GM23338 (cell line): Measurements from ENCODE around the gene SYK. TPM values are rescaled to one million over a fixed set of nuclear protein-coding genes. Genes with fewer than 3 reads are reported as not detected.

Experiments used
- ATAC-seq: fragments of 200-7000 bp; cut with Tn5 transposase; 3 replicates; pipeline ENCODE4 v1.9.1; 2020
- DNase-seq: peaks from one replicate; pipeline ENCODE4 v3.0.0-alpha.2; 2015; ENCODE audit warnings: low spot score
- H2AFZ ChIP-seq: fragments of 200-600 bp; sonication (generic); 2 replicates; pipeline ENCODE4 v1.8.0; 2016; ENCODE audit warnings: antibody characterized with exemption, mild to moderate bottlenecking, moderate library complexity
- H3F3A ChIP-seq: fragments of 200-600 bp; sonication (generic); replicated peaks from 2 replicates; pipeline ENCODE4 v1.8.0; 2017; ENCODE audit warnings: antibody characterized with exemption, mixed run types, low read depth
- H3K27ac ChIP-seq: fragments of 200-600 bp; sonication (generic); 2 replicates; pipeline ENCODE4 v1.6.1; 2016; ENCODE audit warnings: low read depth
- H3K27me3 ChIP-seq: fragments of 200-600 bp; sonication (generic); 2 replicates; pipeline ENCODE4 v1.8.0; 2016; ENCODE audit warnings: mild to moderate bottlenecking, mixed run types, moderate library complexity; ENCODE audit not compliant: insufficient read depth
- H3K36me3 ChIP-seq: fragments of 200-600 bp; sonication (generic); 2 replicates; pipeline ENCODE4 v1.8.0; 2016; ENCODE audit warnings: mild to moderate bottlenecking; ENCODE audit not compliant: insufficient read depth
- H3K4me1 ChIP-seq: fragments of 200-600 bp; sonication (generic); 2 replicates; pipeline ENCODE4 v1.8.0; 2016; ENCODE audit warnings: mild to moderate bottlenecking, moderate library complexity; ENCODE audit not compliant: insufficient read depth
- H3K4me2 ChIP-seq: fragments of 200-600 bp; sonication (generic); 2 replicates; pipeline ENCODE4 v1.7.1; 2017; ENCODE audit warnings: mixed run types
- H3K4me3 ChIP-seq: fragments of 200-600 bp; sonication (generic); 2 replicates; pipeline ENCODE4 v1.6.1; 2016; ENCODE audit warnings: mixed run types
- H3K79me2 ChIP-seq: fragments of 200-600 bp; sonication (generic); replicated peaks from 2 replicates; pipeline ENCODE4 v1.8.0; 2017; ENCODE audit warnings: mild to moderate bottlenecking; ENCODE audit not compliant: insufficient read depth
- H3K9me2 ChIP-seq: fragments of 200-600 bp; sonication (generic); 2 replicates; pipeline ENCODE4 v1.8.0; 2017; ENCODE audit not compliant: insufficient read depth
- H4K20me1 ChIP-seq: fragments of 200-600 bp; sonication (generic); replicated peaks from 2 replicates; pipeline ENCODE4 v1.8.0; 2017; ENCODE audit warnings: mild to moderate bottlenecking; ENCODE audit not compliant: insufficient read depth
- H3K27ac Mint-ChIP-seq: 2 replicates; pipeline ENCODE4 v1.8.0; 2020; ENCODE audit warnings: inconsistent platforms, mild to moderate bottlenecking, moderate library complexity, mixed read lengths
- H3K27me3 Mint-ChIP-seq: 3 replicates; pipeline ENCODE4 v1.8.0; 2022; ENCODE audit warnings: low read depth, mild to moderate bottlenecking, moderate library complexity, mixed read lengths, inconsistent platforms; ENCODE audit not compliant: insufficient read depth, poor library complexity
- H3K36me3 Mint-ChIP-seq: 3 replicates; pipeline ENCODE4 v1.8.0; 2021; ENCODE audit warnings: low read depth, mild to moderate bottlenecking, inconsistent platforms, moderate library complexity, mixed read lengths
- H3K4me1 Mint-ChIP-seq: 3 replicates; pipeline ENCODE4 v1.8.0; 2020; ENCODE audit warnings: mild to moderate bottlenecking, inconsistent platforms, mixed read lengths
- H3K4me3 Mint-ChIP-seq: 3 replicates; pipeline ENCODE4 v1.8.0; 2021; ENCODE audit warnings: moderate library complexity, mild to moderate bottlenecking, inconsistent platforms, mixed read lengths
- H3K9me3 Mint-ChIP-seq: 3 replicates; pipeline ENCODE4 v1.8.0; 2020; ENCODE audit warnings: moderate library complexity, mild to moderate bottlenecking, inconsistent platforms, mixed read lengths
- CREB1 ChIP-seq: fragments of 250-450 bp; sonication (Bioruptor Pico); IDR thresholded peaks from 2 replicates; pipeline ENCODE4 v1.5.0; 2020; ENCODE audit warnings: low read depth, mild to moderate bottlenecking, moderate library complexity
- ETS1 ChIP-seq: IDR thresholded peaks from 2 replicates; pipeline ENCODE4 v1.6.1; 2016; ENCODE audit warnings: antibody characterized with exemption
- EZH2 ChIP-seq: fragments of 200-600 bp; sonication (generic); IDR thresholded peaks from one replicate; pipeline ENCODE4 v1.8.0; 2017; ENCODE audit warnings: antibody characterized with exemption, mild to moderate bottlenecking, low read depth; ENCODE audit not compliant: unreplicated experiment
- EZH2phosphoT487 ChIP-seq: fragments of 200-600 bp; sonication (generic); IDR thresholded peaks from one replicate; pipeline ENCODE4 v1.8.1; 2018; ENCODE audit warnings: antibody characterized with exemption; ENCODE audit not compliant: unreplicated experiment
- JUNB ChIP-seq: IDR thresholded peaks from one replicate; pipeline ENCODE4 v1.6.1; 2016; ENCODE audit warnings: antibody characterized with exemption; ENCODE audit not compliant: unreplicated experiment
- NANOG ChIP-seq: IDR thresholded peaks from 2 replicates; pipeline ENCODE4 v1.6.1; 2016; ENCODE audit warnings: antibody characterized with exemption, borderline replicate concordance
- POLR2AphosphoS5 ChIP-seq: IDR thresholded peaks from 2 replicates; pipeline ENCODE4 v1.6.1; 2016; ENCODE audit warnings: antibody characterized with exemption, low read depth
- REST ChIP-seq: IDR thresholded peaks from one replicate; pipeline ENCODE4 v1.6.1; 2018; ENCODE audit warnings: antibody characterized with exemption; ENCODE audit not compliant: unreplicated experiment
- STAT1 ChIP-seq: IDR thresholded peaks from one replicate; pipeline ENCODE4 v1.6.1; 2016; ENCODE audit warnings: antibody characterized with exemption; ENCODE audit not compliant: unreplicated experiment
- ZNF114 ChIP-seq: fragments of 250-450 bp; sonication (Bioruptor Pico); IDR thresholded peaks from 2 replicates; pipeline ENCODE4 v1.5.0; 2020; ENCODE audit warnings: mild to moderate bottlenecking, moderate library complexity
- ZNF331 ChIP-seq: fragments of 250-450 bp; sonication (Bioruptor Pico); IDR thresholded peaks from 2 replicates; pipeline ENCODE4 v1.5.0; 2020; ENCODE audit warnings: low read depth, mild to moderate bottlenecking, moderate library complexity
- polyA plus RNA-seq: library from polyadenylated mRNA; unstranded; fragments of >200 nt; fragmentation: Nextera tagmentation; extraction: Ambion mirVana; gene quantifications from 2 replicates; pipeline ENCODE4 v1.2.1, GENCODE V29; 2016
- total RNA-seq: library from RNA; depleted of rRNA; stranded (reverse); fragments of >200 nt; shearing (Covaris generic); gene quantifications from 2 replicates; pipeline ENCODE4 v1.2.3, GENCODE V29; 2014
- TF ChIP-seq, protein P1 (sequence below), 2 experiments: fragments of 200-600 bp in 1 of 2; sonication (generic) in 1 of 2; conservative IDR thresholded peaks; 2 replicates each; pipeline versions ENCODE4 v1.5.1 to v1.6.1; 2016 to 2017; ENCODE audit warnings: antibody characterized with exemption in 2 of 2, low read depth in 2 of 2, mild to moderate bottlenecking in 2 of 2, moderate library complexity in 1 of 2
- TF ChIP-seq, protein P2 (sequence below): fragments of 250-450 bp; sonication (Bioruptor Pico); IDR thresholded peaks from 2 replicates; pipeline ENCODE4 v1.5.0; 2020; ENCODE audit warnings: mild to moderate bottlenecking, moderate library complexity

The SYK gene
- total and polyA plus RNA-seq, 2 experiments from 2014 or later, result 1.5 to 5.8 TPM

- Histone ChIP-seq H3K36me3 (no peaks in the 10 kb centered on the region), H3K27ac (no peak overlapping the region), H3F3A (no peaks in the 10 kb centered on the region), H3K4me1 (no peaks in the 10 kb centered on the region), H3K79me2 (no peaks in the 10 kb centered on the region), H4K20me1 (no peaks in the 10 kb centered on the region), H3K4me3 (no peak overlapping the region), H3K27me3 (no peaks in the 10 kb centered on the region), H3K9me2 (no peaks in the 10 kb centered on the region), H2AFZ (no peak overlapping the region), H3K4me2 (no peak overlapping the region)
- no peak for TF ChIP-seq STAT1
- no peak for TF ChIP-seq EZH2
- TF ChIP-seq JUNB, result no peak
- no peak for TF ChIP-seq POLR2AphosphoS5
- no peak for TF ChIP-seq ETS1
- TF ChIP-seq, protein P1, sequence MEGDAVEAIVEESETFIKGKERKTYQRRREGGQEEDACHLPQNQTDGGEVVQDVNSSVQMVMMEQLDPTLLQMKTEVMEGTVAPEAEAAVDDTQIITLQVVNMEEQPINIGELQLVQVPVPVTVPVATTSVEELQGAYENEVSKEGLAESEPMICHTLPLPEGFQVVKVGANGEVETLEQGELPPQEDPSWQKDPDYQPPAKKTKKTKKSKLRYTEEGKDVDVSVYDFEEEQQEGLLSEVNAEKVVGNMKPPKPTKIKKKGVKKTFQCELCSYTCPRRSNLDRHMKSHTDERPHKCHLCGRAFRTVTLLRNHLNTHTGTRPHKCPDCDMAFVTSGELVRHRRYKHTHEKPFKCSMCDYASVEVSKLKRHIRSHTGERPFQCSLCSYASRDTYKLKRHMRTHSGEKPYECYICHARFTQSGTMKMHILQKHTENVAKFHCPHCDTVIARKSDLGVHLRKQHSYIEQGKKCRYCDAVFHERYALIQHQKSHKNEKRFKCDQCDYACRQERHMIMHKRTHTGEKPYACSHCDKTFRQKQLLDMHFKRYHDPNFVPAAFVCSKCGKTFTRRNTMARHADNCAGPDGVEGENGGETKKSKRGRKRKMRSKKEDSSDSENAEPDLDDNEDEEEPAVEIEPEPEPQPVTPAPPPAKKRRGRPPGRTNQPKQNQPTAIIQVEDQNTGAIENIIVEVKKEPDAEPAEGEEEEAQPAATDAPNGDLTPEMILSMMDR (conservative IDR thresholded peaks at IDR 0.05; ENCODE audit: low read depth in 2 of 2), result no peak
- no peak for TF ChIP-seq REST
- TF ChIP-seq NANOG, result no peak
- TF ChIP-seq ZNF331 (CRISPR knock-in tag), result no peak
- TF ChIP-seq CREB1, result no peak
- no peak for TF ChIP-seq EZH2phosphoT487
- TF ChIP-seq, protein P2, sequence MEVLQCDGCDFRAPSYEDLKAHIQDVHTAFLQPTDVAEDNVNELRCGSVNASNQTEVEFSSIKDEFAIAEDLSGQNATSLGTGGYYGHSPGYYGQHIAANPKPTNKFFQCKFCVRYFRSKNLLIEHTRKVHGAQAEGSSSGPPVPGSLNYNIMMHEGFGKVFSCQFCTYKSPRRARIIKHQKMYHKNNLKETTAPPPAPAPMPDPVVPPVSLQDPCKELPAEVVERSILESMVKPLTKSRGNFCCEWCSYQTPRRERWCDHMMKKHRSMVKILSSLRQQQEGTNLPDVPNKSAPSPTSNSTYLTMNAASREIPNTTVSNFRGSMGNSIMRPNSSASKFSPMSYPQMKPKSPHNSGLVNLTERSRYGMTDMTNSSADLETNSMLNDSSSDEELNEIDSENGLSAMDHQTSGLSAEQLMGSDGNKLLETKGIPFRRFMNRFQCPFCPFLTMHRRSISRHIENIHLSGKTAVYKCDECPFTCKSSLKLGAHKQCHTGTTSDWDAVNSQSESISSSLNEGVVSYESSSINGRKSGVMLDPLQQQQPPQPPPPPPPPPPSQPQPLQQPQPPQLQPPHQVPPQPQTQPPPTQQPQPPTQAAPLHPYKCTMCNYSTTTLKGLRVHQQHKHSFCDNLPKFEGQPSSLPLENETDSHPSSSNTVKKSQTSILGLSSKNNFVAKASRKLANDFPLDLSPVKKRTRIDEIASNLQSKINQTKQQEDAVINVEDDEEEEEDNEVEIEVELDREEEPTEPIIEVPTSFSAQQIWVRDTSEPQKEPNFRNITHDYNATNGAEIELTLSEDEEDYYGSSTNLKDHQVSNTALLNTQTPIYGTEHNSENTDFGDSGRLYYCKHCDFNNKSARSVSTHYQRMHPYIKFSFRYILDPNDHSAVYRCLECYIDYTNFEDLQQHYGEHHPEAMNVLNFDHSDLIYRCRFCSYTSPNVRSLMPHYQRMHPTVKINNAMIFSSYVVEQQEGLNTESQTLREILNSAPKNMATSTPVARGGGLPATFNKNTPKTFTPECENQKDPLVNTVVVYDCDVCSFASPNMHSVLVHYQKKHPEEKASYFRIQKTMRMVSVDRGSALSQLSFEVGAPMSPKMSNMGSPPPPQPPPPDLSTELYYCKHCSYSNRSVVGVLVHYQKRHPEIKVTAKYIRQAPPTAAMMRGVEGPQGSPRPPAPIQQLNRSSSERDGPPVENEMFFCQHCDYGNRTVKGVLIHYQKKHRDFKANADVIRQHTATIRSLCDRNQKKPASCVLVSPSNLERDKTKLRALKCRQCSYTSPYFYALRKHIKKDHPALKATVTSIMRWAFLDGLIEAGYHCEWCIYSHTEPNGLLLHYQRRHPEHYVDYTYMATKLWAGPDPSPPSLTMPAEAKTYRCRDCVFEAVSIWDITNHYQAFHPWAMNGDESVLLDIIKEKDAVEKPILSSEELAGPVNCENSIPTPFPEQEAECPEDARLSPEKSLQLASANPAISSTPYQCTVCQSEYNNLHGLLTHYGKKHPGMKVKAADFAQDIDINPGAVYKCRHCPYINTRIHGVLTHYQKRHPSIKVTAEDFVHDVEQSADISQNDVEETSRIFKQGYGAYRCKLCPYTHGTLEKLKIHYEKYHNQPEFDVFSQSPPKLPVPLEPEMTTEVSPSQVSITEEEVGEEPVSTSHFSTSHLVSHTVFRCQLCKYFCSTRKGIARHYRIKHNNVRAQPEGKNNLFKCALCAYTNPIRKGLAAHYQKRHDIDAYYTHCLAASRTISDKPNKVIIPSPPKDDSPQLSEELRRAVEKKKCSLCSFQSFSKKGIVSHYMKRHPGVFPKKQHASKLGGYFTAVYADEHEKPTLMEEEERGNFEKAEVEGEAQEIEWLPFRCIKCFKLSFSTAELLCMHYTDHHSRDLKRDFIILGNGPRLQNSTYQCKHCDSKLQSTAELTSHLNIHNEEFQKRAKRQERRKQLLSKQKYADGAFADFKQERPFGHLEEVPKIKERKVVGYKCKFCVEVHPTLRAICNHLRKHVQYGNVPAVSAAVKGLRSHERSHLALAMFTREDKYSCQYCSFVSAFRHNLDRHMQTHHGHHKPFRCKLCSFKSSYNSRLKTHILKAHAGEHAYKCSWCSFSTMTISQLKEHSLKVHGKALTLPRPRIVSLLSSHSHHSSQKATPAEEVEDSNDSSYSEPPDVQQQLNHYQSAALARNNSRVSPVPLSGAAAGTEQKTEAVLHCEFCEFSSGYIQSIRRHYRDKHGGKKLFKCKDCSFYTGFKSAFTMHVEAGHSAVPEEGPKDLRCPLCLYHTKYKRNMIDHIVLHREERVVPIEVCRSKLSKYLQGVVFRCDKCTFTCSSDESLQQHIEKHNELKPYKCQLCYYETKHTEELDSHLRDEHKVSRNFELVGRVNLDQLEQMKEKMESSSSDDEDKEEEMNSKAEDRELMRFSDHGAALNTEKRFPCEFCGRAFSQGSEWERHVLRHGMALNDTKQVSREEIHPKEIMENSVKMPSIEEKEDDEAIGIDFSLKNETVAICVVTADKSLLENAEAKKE (CRISPR knock-in tag), result no peak
- no peak for TF ChIP-seq ZNF114 (CRISPR knock-in tag)
- no peaks in the 10 kb centered on the region for H3K9me3 Mint-ChIP-seq
- ATAC-seq, result no peak
- H3K4me1 Mint-ChIP-seq, result peaks cover 5% of the 10 kb centered on the region; the same call in 2 of the 3 replicates
- no peaks in the 10 kb centered on the region for H3K27me3 Mint-ChIP-seq
- no peak for DNase-seq
- H3K4me3 Mint-ChIP-seq, result no peak overlapping the region
- H3K36me3 Mint-ChIP-seq, result no peaks in the 10 kb centered on the region
- H3K27ac Mint-ChIP-seq, result no peak overlapping the region
These were observed 63.2 kb downstream of the SYK start for GRCh38 chr9:90864779-90865178.
